GM12878 (cell line): ENCODE results near the gene TAS2R3. TPM values are rescaled to one million over a fixed set of nuclear protein-coding genes. Genes with fewer than 3 reads are reported as not detected.

ENCODE experiments used
- ATAC-seq: fragments of 200-7000 bp; cut with Tn5 transposase; 3 replicates; pipeline ENCODE4 v1.9.1; 2020; ENCODE audit warnings: mild to moderate bottlenecking, moderate library complexity
- BruUV-seq: library from RNA; stranded (reverse); fragments of 400-500 nt; replicated peaks from 2 replicates; lab custom pipeline; 2021; lab: Mats Ljungman, UMichigan
- CTCF ChIA-PET: fragments of 300-600 bp; sonication (Branson Sonifier 250); formaldehyde crosslinking; extraction: SDS; loops from one replicate; lab custom pipeline; 2021; ENCODE audit warnings: inconsistent platforms; lab: Yijun Ruan, JAX
- POLR2A ChIA-PET: fragments of 350-600 bp; formaldehyde crosslinking; extraction: SDS; loops from one replicate; lab custom pipeline; 2021; ENCODE audit warnings: inconsistent platforms; lab: Charles Lee
- RAD21 ChIA-PET: fragments of 300-600 bp; sonication (Branson Sonifier 250); formaldehyde crosslinking; loops from one replicate; lab custom pipeline; 2023; ENCODE audit warnings: antibody characterized with exemption; ENCODE audit not compliant: unreplicated experiment; lab: Charles Lee
- SMC1A ChIA-PET: fragments of 300-600 bp; sonication (Branson Sonifier 250); formaldehyde crosslinking; loops from one replicate; lab custom pipeline; 2023; ENCODE audit not compliant: unreplicated experiment, uncharacterized antibody; lab: Charles Lee
- DNase-seq: peaks from one replicate; pipeline ENCODE4 v3.0.0-alpha.2; 2011; ENCODE audit warnings: low read depth, low spot score
- FAIRE-seq: peaks from 3 replicates; lab custom pipeline; 2011; peaks lifted over from hg19 to GRCh38; lab: Jason Lieb, UNC
- H2AFZ ChIP-seq: 2 replicates; pipeline ENCODE4 v1.6.0; 2011; ENCODE audit warnings: low read depth, low read length, control low read depth; ENCODE audit not compliant: control insufficient read depth
- H3K27ac ChIP-seq: 2 replicates; pipeline ENCODE4 v1.5.1; 2011; ENCODE audit warnings: control low read depth; ENCODE audit not compliant: control insufficient read depth, insufficient read depth
- H3K27me3 ChIP-seq, 2 experiments: replicated peaks in 1 of 2; 2 replicates each; pipeline versions ENCODE4 v1.6.0 to v1.6.1; 2011; ENCODE audit warnings: low read length in 1 of 2; ENCODE audit not compliant: control insufficient read depth in 2 of 2, insufficient read depth in 2 of 2
- H3K36me3 ChIP-seq, 2 experiments: 2 replicates each; pipeline ENCODE4 v1.5.1; 2011; ENCODE audit warnings: low read length in 1 of 2; ENCODE audit not compliant: control insufficient read depth in 2 of 2, insufficient read depth in 2 of 2
- H3K4me1 ChIP-seq: 2 replicates; pipeline ENCODE4 v1.6.1; 2011; ENCODE audit warnings: mild to moderate bottlenecking, low read length, moderate library complexity, mixed read lengths; ENCODE audit not compliant: control insufficient read depth, insufficient read depth
- H3K4me2 ChIP-seq: 2 replicates; pipeline ENCODE4 v1.6.0; 2011; ENCODE audit warnings: control low read depth; ENCODE audit not compliant: control insufficient read depth, insufficient read depth
- H3K4me3 ChIP-seq: fragments of 200-600 bp; sonication (generic); 2 replicates; pipeline ENCODE4 v1.5.1; 2016
- H3K79me2 ChIP-seq: 2 replicates; pipeline ENCODE4 v1.6.0; 2011; ENCODE audit warnings: low read length; ENCODE audit not compliant: control insufficient read depth, insufficient read depth
- H3K9ac ChIP-seq: 2 replicates; pipeline ENCODE4 v1.8.0; 2011; ENCODE audit warnings: low read length, control low read depth, mixed read lengths; ENCODE audit not compliant: control insufficient read depth, insufficient read depth
- H3K9me3 ChIP-seq: replicated peaks from 3 replicates; pipeline ENCODE4 v1.5.1; 2011; ENCODE audit warnings: mild to moderate bottlenecking, low read length; ENCODE audit not compliant: control insufficient read depth, insufficient read depth
- H4K20me1 ChIP-seq: 2 replicates; pipeline ENCODE4 v1.6.0; 2011; ENCODE audit not compliant: control insufficient read depth, insufficient read depth
- BCLAF1 ChIP-seq: fragments of 450-650 bp; IDR thresholded peaks from 2 replicates; pipeline ENCODE4 v1.6.1; 2017; ENCODE audit warnings: antibody characterized with exemption, mild to moderate bottlenecking, moderate library complexity
- CHD1 ChIP-seq: IDR thresholded peaks from 2 replicates; pipeline ENCODE4 v1.6.1; 2012; ENCODE audit warnings: low read depth, low read length, improper control_type of control experiment
- EZH2 ChIP-seq: IDR thresholded peaks from 2 replicates; pipeline ENCODE4 v1.6.1; 2012; ENCODE audit warnings: low read depth, mild to moderate bottlenecking, control low read depth, inconsistent platforms, low read length, borderline replicate concordance; ENCODE audit not compliant: control insufficient read depth
- IKZF1 ChIP-seq: fragments of 450-650 bp; conservative IDR thresholded peaks from 2 replicates; pipeline ENCODE4 v1.6.1; 2017; ENCODE audit warnings: antibody characterized with exemption, mild to moderate bottlenecking
- IRF4 ChIP-seq: IDR thresholded peaks from 2 replicates; pipeline ENCODE4 v1.6.1; 2011; ENCODE audit warnings: low read depth, low read length
- JUND ChIP-seq: IDR thresholded peaks from 2 replicates; pipeline ENCODE4 v1.6.1; 2012; ENCODE audit warnings: low read depth, mild to moderate bottlenecking, low read length, improper control_type of control experiment, moderate library complexity
- MTA2 ChIP-seq: fragments of 450-650 bp; IDR thresholded peaks from 2 replicates; pipeline ENCODE4 v1.6.1; 2016; ENCODE audit warnings: low read depth, mild to moderate bottlenecking, moderate library complexity
- NKRF ChIP-seq: fragments of 450-650 bp; conservative IDR thresholded peaks from 2 replicates; pipeline ENCODE4 v1.6.1; 2017; ENCODE audit warnings: mild to moderate bottlenecking, moderate library complexity
- NR2C2 ChIP-seq: IDR thresholded peaks from 2 replicates; pipeline ENCODE4 v1.6.1; 2011; ENCODE audit warnings: borderline replicate concordance, low read depth; ENCODE audit not compliant: control insufficient read depth, insufficient read length
- NR2F1 ChIP-seq: fragments of 450-650 bp; conservative IDR thresholded peaks from 2 replicates; pipeline ENCODE4 v1.6.1; 2017; ENCODE audit warnings: mild to moderate bottlenecking
- USF1 ChIP-seq: IDR thresholded peaks from 2 replicates; pipeline ENCODE4 v1.6.1; 2011; ENCODE audit warnings: borderline replicate concordance, low read depth, mild to moderate bottlenecking, moderate library complexity, mixed read lengths, low read length; ENCODE audit not compliant: insufficient read depth; ENCODE audit errors: extremely low read length
- WGBS: methylation state at CpG from one replicate; pipeline ENCODE4 v1.1.6; 2016; ENCODE audit warnings: low lambda C conversion rate; ENCODE audit not compliant: insufficient replicate concordance, insufficient coverage; ENCODE audit errors: missing lambda C conversion rate; 5-methylcytosine and 5-hydroxymethylcytosine counted together
- in situ Hi-C: fragments of 300-500 bp; cut with MboI; formaldehyde crosslinking; loops from 9 replicates; pipeline ENCODE4 v1.14.3; 2018; ENCODE audit warnings: mixed read lengths
- intact Hi-C: fragments of 100-400 bp; cut with micrococcal nuclease; formaldehyde crosslinking; loops from one replicate; pipeline ENCODE4 v1.14.2; 2022; ENCODE audit not compliant: unreplicated experiment
- polyA plus RNA-seq, 11 experiments: library from polyadenylated mRNA; depleted of rRNA in 4 of 11; unstranded in 6 of 11; stranded (reverse) in 5 of 11; fragments of >200 nt; fragmentation: Nextera tagmentation in 4 of 11; fragmentation: Illumina TruSeq in 1 of 11; extraction: Ambion mirVana in 4 of 11; extraction: Trizol in 1 of 11; gene quantifications; 1 replicate in 1 of 11; 2 replicates in 10 of 11; pipeline versions ENCODE4 v1.2.1 to v1.2.3, GENCODE V29; 2011 to 2016; ENCODE audit warnings: inconsistent platforms in 2 of 11, missing spikeins in 2 of 11, low read depth in 1 of 11
- total RNA-seq, 4 experiments: library from RNA; depleted of rRNA in 3 of 4; stranded (reverse); fragments of >200 nt in 3 of 4; fragmentation: Illumina TruSeq in 1 of 4; extraction: Trizol in 1 of 4; gene quantifications; 2 replicates each; pipeline versions ENCODE4 v1.2.1 to v1.2.3, GENCODE V29; 2013 to 2021

TAS2R3 gene
- total and polyA plus RNA-seq, 10 of the 15 experiments (the other 5 are each of a cell fraction or from before 2014, with no cell fraction given): 0.21 to 1.1 (median 0.55) TPM; not detected in 4

- in situ Hi-C loops (no loop called here), intact Hi-C loops (no loop called here)
- H3K4me3 ChIP-seq: no peak within 1 kb of the TSS
- no peak within 1 kb of the TSS for H3K9ac ChIP-seq
- ChIA-PET SMC1A (no interaction called here), CTCF (no interaction called here), POLR2A (no interaction called here), RAD21 (no interaction called here)
- TF ChIP-seq NR2C2 (no peak), NKRF (no peak), CHD1 (no peak), IRF4 (no peak), NR2F1 (no peak), EZH2 (no peak), IKZF1 (no peak), JUND (no peak), USF1 (no peak), MTA2 (no peak), BCLAF1 (no peak)
- H2AFZ ChIP-seq: no peak within 1 kb of the TSS
- H4K20me1 ChIP-seq: no peaks in the 10 kb centered on the region
- WGBS: 86% methylated on average over 5 of the region's 5 CpGs
- no peak for ATAC-seq
- H3K9me3 ChIP-seq: no peaks in the 10 kb centered on the region
- BruUV-seq: no TSS peak
- H3K79me2 ChIP-seq: no peaks in the 10 kb centered on the region
- no peaks in the 10 kb centered on the region for H3K4me1 ChIP-seq
- H3K27me3 ChIP-seq: no peaks in the 10 kb centered on the region
- DNase-seq: no peak
- H3K4me2 ChIP-seq: no peak within 1 kb of the TSS
- no peaks in the 10 kb centered on the region; a peak in 1 of 4 replicates for H3K36me3 ChIP-seq
- H3K27ac ChIP-seq: no peak within 1 kb of the TSS
- no peak for FAIRE-seq
Observed at GRCh38 chr7:141789917-141790316, 26.0 kb downstream of the TAS2R3 start, which contains the start of gene TAS2R5. TSS of gene TAS2R5 (plus strand) at chr7:141790217. CDS start at chr7:141790362, 145 bp downstream.
